ENCODE data around the gene SWT1. TPM values are rescaled to one million over a fixed set of nuclear protein-coding genes. Genes with fewer than 3 reads are reported as not detected.

SWT1 gene
- total RNA-seq, 1 experiment from 2014 or later: 2.7 TPM

GRCh38 chr1:185268352-185268751 lies 111.4 kb downstream of the SWT1 start:
- 0 out of 2 replicates have a peak, but pooled peaks cover 3% of the 10 kb centered on the region for H3K4me1 ChIP-seq
- no peaks in the 10 kb centered on the region for H3K27me3 ChIP-seq (replicated peaks; ENCODE audit: control insufficient read depth, insufficient read depth, low read length)
- Mint-ChIP-seq H3K27ac (ENCODE audit: unreplicated experiment) (no peak overlapping the region), H3K27me3 (ENCODE audit: insufficient read depth, unreplicated experiment) (no peaks in the 10 kb centered on the region), H3K4me1 (ENCODE audit: low read depth, unreplicated experiment) (peaks cover 5% of the 10 kb centered on the region), H3K9me3 (ENCODE audit: unreplicated experiment) (no peaks in the 10 kb centered on the region), H3K36me3 (ENCODE audit: insufficient read depth, unreplicated experiment) (no peaks in the 10 kb centered on the region), H3K4me3 (ENCODE audit: unreplicated experiment) (no peak overlapping the region)
- no TSS peak for BruUV-seq (replicated peaks)
- ChIA-PET POLR2A (no interaction called here), CTCF (no interaction called here)
- H3K36me3 ChIP-seq (ENCODE audit: control insufficient read depth, insufficient read depth, low read length): no peaks in the 10 kb centered on the region
- TF ChIP-seq, protein P1, sequence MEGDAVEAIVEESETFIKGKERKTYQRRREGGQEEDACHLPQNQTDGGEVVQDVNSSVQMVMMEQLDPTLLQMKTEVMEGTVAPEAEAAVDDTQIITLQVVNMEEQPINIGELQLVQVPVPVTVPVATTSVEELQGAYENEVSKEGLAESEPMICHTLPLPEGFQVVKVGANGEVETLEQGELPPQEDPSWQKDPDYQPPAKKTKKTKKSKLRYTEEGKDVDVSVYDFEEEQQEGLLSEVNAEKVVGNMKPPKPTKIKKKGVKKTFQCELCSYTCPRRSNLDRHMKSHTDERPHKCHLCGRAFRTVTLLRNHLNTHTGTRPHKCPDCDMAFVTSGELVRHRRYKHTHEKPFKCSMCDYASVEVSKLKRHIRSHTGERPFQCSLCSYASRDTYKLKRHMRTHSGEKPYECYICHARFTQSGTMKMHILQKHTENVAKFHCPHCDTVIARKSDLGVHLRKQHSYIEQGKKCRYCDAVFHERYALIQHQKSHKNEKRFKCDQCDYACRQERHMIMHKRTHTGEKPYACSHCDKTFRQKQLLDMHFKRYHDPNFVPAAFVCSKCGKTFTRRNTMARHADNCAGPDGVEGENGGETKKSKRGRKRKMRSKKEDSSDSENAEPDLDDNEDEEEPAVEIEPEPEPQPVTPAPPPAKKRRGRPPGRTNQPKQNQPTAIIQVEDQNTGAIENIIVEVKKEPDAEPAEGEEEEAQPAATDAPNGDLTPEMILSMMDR (IDR thresholded peaks at IDR 0.05; ENCODE audit: insufficient read depth in 1 of 2, low read depth in 1 of 2, low read length in 1 of 2, severe bottlenecking in 1 of 2, unreplicated experiment in 1 of 2): no peak
- no peak overlapping the region for H3K4me3 ChIP-seq (ENCODE audit: low read depth, low read length)
- intact Hi-C loops (cut with micrococcal nuclease; ENCODE audit: unreplicated experiment): no loop called here
- H3K9me3 ChIP-seq: no peaks in the 10 kb centered on the region
- no peak for DNase-seq

DNA sequence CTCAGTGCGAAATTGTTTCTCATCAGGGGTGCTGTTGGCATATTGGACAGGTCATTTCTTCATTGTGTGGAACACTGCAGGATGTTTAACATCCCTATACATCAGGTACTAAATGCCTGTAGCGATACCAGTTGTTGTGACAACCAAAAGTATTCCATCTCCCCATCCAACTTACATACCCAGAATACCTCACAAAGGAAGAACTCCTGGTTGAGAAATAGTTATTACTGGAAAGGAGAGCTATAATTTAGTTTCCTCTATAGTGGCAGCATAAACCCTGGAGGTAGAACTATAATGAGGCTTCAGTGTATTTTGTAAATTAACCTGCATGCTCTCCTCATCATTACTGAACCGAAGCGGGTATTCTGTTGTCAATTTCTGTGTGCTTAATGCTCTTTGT lies 115.0 kb downstream of the SWT1 start:
- BruUV-seq (replicated peaks): no TSS peak

GRCh38 chr1:185279571-185279970 lies 122.6 kb downstream of the SWT1 start:
- TF ChIP-seq, protein P1 (IDR thresholded peaks at IDR 0.05; ENCODE audit: insufficient read depth in 1 of 2, low read depth in 1 of 2, low read length in 1 of 2, severe bottlenecking in 1 of 2, unreplicated experiment in 1 of 2): no peak
- intact Hi-C loops (cut with micrococcal nuclease; ENCODE audit: unreplicated experiment): no loop called here
- no peak for DNase-seq
- H3K27ac Mint-ChIP-seq (ENCODE audit: unreplicated experiment): no peak overlapping the region
- H3K27me3 Mint-ChIP-seq (ENCODE audit: insufficient read depth, unreplicated experiment): no peaks in the 10 kb centered on the region
- CTCF ChIA-PET: no interaction called here
- BruUV-seq (replicated peaks): no TSS peak
- peaks cover 8% of the 10 kb centered on the region for H3K4me1 ChIP-seq
- H3K27me3 ChIP-seq (replicated peaks; ENCODE audit: control insufficient read depth, insufficient read depth, low read length): no peaks in the 10 kb centered on the region
- H3K4me3 Mint-ChIP-seq (ENCODE audit: unreplicated experiment): no peak overlapping the region
- H3K9me3 Mint-ChIP-seq (ENCODE audit: unreplicated experiment): no peaks in the 10 kb centered on the region
- H3K9me3 ChIP-seq: no peaks in the 10 kb centered on the region
- H3K4me1 Mint-ChIP-seq (ENCODE audit: low read depth, unreplicated experiment): peaks cover 6% of the 10 kb centered on the region
- no peaks in the 10 kb centered on the region for H3K36me3 ChIP-seq (ENCODE audit: control insufficient read depth, insufficient read depth, low read length)
- peaks cover 6% of the 10 kb centered on the region for H3K36me3 Mint-ChIP-seq (ENCODE audit: insufficient read depth, unreplicated experiment)
- H3K4me3 ChIP-seq (ENCODE audit: low read depth, low read length): no peak overlapping the region
- POLR2A ChIA-PET: no interaction called here

More for the DNA sequence above, 115.0 kb downstream of the SWT1 start:
- H3K27me3 Mint-ChIP-seq (ENCODE audit: insufficient read depth, unreplicated experiment): no peaks in the 10 kb centered on the region
- TF ChIP-seq, protein P1 (IDR thresholded peaks at IDR 0.05; ENCODE audit: insufficient read depth in 1 of 2, low read depth in 1 of 2, low read length in 1 of 2, severe bottlenecking in 1 of 2, unreplicated experiment in 1 of 2): no peak
- H3K27ac Mint-ChIP-seq (ENCODE audit: unreplicated experiment): no peak overlapping the region
- Histone ChIP-seq H3K36me3 (ENCODE audit: control insufficient read depth, insufficient read depth, low read length) (no peaks in the 10 kb centered on the region), H3K4me1 (0 out of 2 replicates have a peak, but pooled peaks cover 2% of the 10 kb centered on the region), H3K4me3 (ENCODE audit: low read depth, low read length) (no peak overlapping the region), H3K27me3 (replicated peaks; ENCODE audit: control insufficient read depth, insufficient read depth, low read length) (no peaks in the 10 kb centered on the region), H3K9me3 (no peaks in the 10 kb centered on the region)
- DNase-seq: no peak
- no peaks in the 10 kb centered on the region for H3K36me3 Mint-ChIP-seq (ENCODE audit: insufficient read depth, unreplicated experiment)
- H3K9me3 Mint-ChIP-seq (ENCODE audit: unreplicated experiment): no peaks in the 10 kb centered on the region
- ChIA-PET CTCF (no interaction called here), POLR2A (no interaction called here)
- no peak overlapping the region for H3K4me3 Mint-ChIP-seq (ENCODE audit: unreplicated experiment)
- H3K4me1 Mint-ChIP-seq (ENCODE audit: low read depth, unreplicated experiment): peaks cover 5% of the 10 kb centered on the region
- intact Hi-C loops (cut with micrococcal nuclease; ENCODE audit: unreplicated experiment): no loop called here

Data from Caco-2 (cell line).